HepG2 (cell line): ENCODE results near the gene UGT2A2.

Source experiments
- JUNB ChIP-seq: sonication (generic); formaldehyde crosslinking; IDR thresholded peaks from 2 replicates; pipeline ENCODE4 v1.8.0; 2022; ENCODE audit warnings: missing genetic modification reagents, mild to moderate bottlenecking, borderline replicate concordance
- ZNF768 ChIP-seq: sonication (generic); formaldehyde crosslinking; IDR thresholded peaks from 2 replicates; pipeline ENCODE4 v1.4.0; 2020; ENCODE audit warnings: missing genetic modification reagents

GRCh38 chr4:69591364-69591763 is 48.1 kb downstream of the UGT2A2 start:
- TF ChIP-seq JUNB (CRISPR knock-in tag) (no peak), ZNF768 (CRISPR knock-in tag) (no peak)
